ENCODE data around the gene LRRC8D. TPM values are rescaled to one million over a fixed set of nuclear protein-coding genes. Genes with fewer than 3 reads are reported as not detected.

The LRRC8D gene
- total RNA-seq, 2 experiments from 2014 or later = 23.9 to 25.7 TPM

GRCh38 chr1:89942014-89942413 is 121.2 kb downstream of the LRRC8D start:
- no peak overlapping the region for H3K27ac Mint-ChIP-seq
- H3K27me3 Mint-ChIP-seq (ENCODE audit: low read depth) = no peaks in the 10 kb centered on the region
- H3K36me3 Mint-ChIP-seq (ENCODE audit: low read depth) = no peaks in the 10 kb centered on the region

GRCh38 chr1:89942825-89943658 is 122.2 kb downstream of the LRRC8D start:
- ATAC-seq (no peak), DNase-seq (no peak)
- ChIA-PET POLR2A (no interaction called here), CTCF (interaction anchor here (1.9 to 2.2 kb wide), 2 partner anchors 14 to 100 kb away, joined by 6 to 7 read pairs; no protein-coding TSS in a partner anchor)
- Mint-ChIP-seq H3K27ac (no peak overlapping the region), H3K4me3 (no peak overlapping the region), H3K4me1 (ENCODE audit: low read depth) (peaks cover 2% of the 10 kb centered on the region), H3K9me3 (ENCODE audit: insufficient read depth) (no peaks in the 10 kb centered on the region), H3K36me3 (ENCODE audit: low read depth) (no peaks in the 10 kb centered on the region), H3K27me3 (ENCODE audit: low read depth) (no peaks in the 10 kb centered on the region)

More at GRCh38 chr1:89942014-89942413, 121.2 kb downstream of the LRRC8D start:
- ChIA-PET POLR2A (no interaction called here), CTCF (interaction anchor here (0.7 kb wide), 1 partner anchor 518 kb away, joined by 3 read pairs; no protein-coding TSS in a partner anchor)
- H3K9me3 Mint-ChIP-seq (ENCODE audit: insufficient read depth) = no peaks in the 10 kb centered on the region
- ATAC-seq (no peak), DNase-seq (no peak)
- no peak overlapping the region for H3K4me3 Mint-ChIP-seq
- H3K4me1 Mint-ChIP-seq (ENCODE audit: low read depth) = peaks cover 4% of the 10 kb centered on the region

- no peaks in the 10 kb centered on the region for H3K36me3 Mint-ChIP-seq (ENCODE audit: low read depth)
- no peak overlapping the region for H3K27ac Mint-ChIP-seq
- DNase-seq = no peak
- H3K9me3 Mint-ChIP-seq (ENCODE audit: insufficient read depth) = no peaks in the 10 kb centered on the region
- CTCF ChIA-PET = interaction anchor here (1.9 to 2.2 kb wide), 2 partner anchors 13 to 101 kb away, joined by 6 to 7 read pairs; no protein-coding TSS in a partner anchor
- H3K4me1 Mint-ChIP-seq (ENCODE audit: low read depth) = peaks cover 2% of the 10 kb centered on the region
- no peak overlapping the region for H3K4me3 Mint-ChIP-seq
- no peak for ATAC-seq
- no peaks in the 10 kb centered on the region for H3K27me3 Mint-ChIP-seq (ENCODE audit: low read depth)
- POLR2A ChIA-PET = interaction anchor here (1.2 kb wide), 1 partner anchor 100 kb away, joined by 3 read pairs; no protein-coding TSS in a partner anchor
Observed at GRCh38 chr1:89943846-89944781, 123.3 kb downstream of the LRRC8D start.

GRCh38 chr1:89945852-89946476 is 125.1 kb downstream of the LRRC8D start:
- H3K36me3 Mint-ChIP-seq (ENCODE audit: low read depth) = no peaks in the 10 kb centered on the region
- H3K4me3 Mint-ChIP-seq = no peak overlapping the region
- CTCF ChIA-PET = interaction anchor here (1.5 to 1.6 kb wide), 2 partner anchors 99 to 103 kb away, joined by 5 read pairs; no protein-coding TSS in a partner anchor
- no peak for DNase-seq
- H3K4me1 Mint-ChIP-seq (ENCODE audit: low read depth) = peaks cover 1% of the 10 kb centered on the region
- no peak overlapping the region for H3K27ac Mint-ChIP-seq
- ATAC-seq = no peak
- POLR2A ChIA-PET = interaction anchor here (0.6 kb wide), 1 partner anchor 77 kb away, joined by 3 read pairs; no protein-coding TSS in a partner anchor
- no peaks in the 10 kb centered on the region for H3K27me3 Mint-ChIP-seq (ENCODE audit: low read depth)
- no peaks in the 10 kb centered on the region for H3K9me3 Mint-ChIP-seq (ENCODE audit: insufficient read depth)

GRCh38 chr1:89946532-89946931 is 125.7 kb downstream of the LRRC8D start:
- POLR2A ChIA-PET = interaction anchor here (0.6 kb wide), 1 partner anchor 78 kb away, joined by 3 read pairs; no protein-coding TSS in a partner anchor
- Mint-ChIP-seq H3K27me3 (ENCODE audit: low read depth) (no peaks in the 10 kb centered on the region), H3K36me3 (ENCODE audit: low read depth) (no peaks in the 10 kb centered on the region), H3K4me3 (no peak overlapping the region), H3K27ac (no peak overlapping the region), H3K9me3 (ENCODE audit: insufficient read depth) (no peaks in the 10 kb centered on the region), H3K4me1 (ENCODE audit: low read depth) (no peaks in the 10 kb centered on the region)
- no peak for ATAC-seq
- CTCF ChIA-PET = interaction anchor here (1.5 to 1.6 kb wide), 2 partner anchors 100 to 104 kb away, joined by 5 read pairs; no protein-coding TSS in a partner anchor
- no peak for DNase-seq

GRCh38 chr1:89948722-89949345 is 128.0 kb downstream of the LRRC8D start:
- H3K4me1 Mint-ChIP-seq (ENCODE audit: low read depth) = peaks cover 12% of the 10 kb centered on the region
- ChIA-PET CTCF (interaction anchor here (0.7 to 0.8 kb wide), 2 partner anchors 142 to 465 kb away, joined by 3 read pairs; no protein-coding TSS in a partner anchor), POLR2A (no interaction called here)
- H3K4me3 Mint-ChIP-seq = no peak overlapping the region
- no peak for DNase-seq
- no peak for ATAC-seq
- H3K36me3 Mint-ChIP-seq (ENCODE audit: low read depth) = no peaks in the 10 kb centered on the region
- H3K27me3 Mint-ChIP-seq (ENCODE audit: low read depth) = no peaks in the 10 kb centered on the region
- H3K9me3 Mint-ChIP-seq (ENCODE audit: insufficient read depth) = no peaks in the 10 kb centered on the region
- no peak overlapping the region for H3K27ac Mint-ChIP-seq

GRCh38 chr1:89949991-89950624 is 129.3 kb downstream of the LRRC8D start:
- ChIA-PET POLR2A (no interaction called here), CTCF (no interaction called here)
- Mint-ChIP-seq H3K27me3 (ENCODE audit: low read depth) (no peaks in the 10 kb centered on the region), H3K4me1 (ENCODE audit: low read depth) (peaks cover 19% of the 10 kb centered on the region), H3K4me3 (no peak overlapping the region), H3K36me3 (ENCODE audit: low read depth) (no peaks in the 10 kb centered on the region), H3K9me3 (ENCODE audit: insufficient read depth) (no peaks in the 10 kb centered on the region), H3K27ac (no peak overlapping the region)
- ATAC-seq (no peak), DNase-seq (no peak)

GRCh38 chr1:89950703-89951102 is 129.9 kb downstream of the LRRC8D start:
- CTCF ChIA-PET = no interaction called here
- POLR2A ChIA-PET = no interaction called here
- Mint-ChIP-seq H3K4me1 (ENCODE audit: low read depth) (peaks cover 19% of the 10 kb centered on the region), H3K4me3 (no peak overlapping the region), H3K36me3 (ENCODE audit: low read depth) (no peaks in the 10 kb centered on the region), H3K9me3 (ENCODE audit: insufficient read depth) (no peaks in the 10 kb centered on the region), H3K27ac (no peak overlapping the region), H3K27me3 (ENCODE audit: low read depth) (no peaks in the 10 kb centered on the region)
- ATAC-seq (no peak), DNase-seq (no peak)

GRCh38 chr1:89951766-89952604 is 131.2 kb downstream of the LRRC8D start:
- Mint-ChIP-seq H3K27me3 (ENCODE audit: low read depth) (no peaks in the 10 kb centered on the region), H3K4me3 (no peak overlapping the region), H3K27ac (no peak overlapping the region), H3K36me3 (ENCODE audit: low read depth) (no peaks in the 10 kb centered on the region), H3K9me3 (ENCODE audit: insufficient read depth) (no peaks in the 10 kb centered on the region), H3K4me1 (ENCODE audit: low read depth) (peaks cover 25% of the 10 kb centered on the region)
- ATAC-seq (no peak), DNase-seq (no peak)
- ChIA-PET CTCF (interaction anchor here (1.2 to 2.3 kb wide), 4 partner anchors 14 to 147 kb away, joined by 3 to 10 read pairs (median 4); no protein-coding TSS in a partner anchor), POLR2A (interaction anchor here (1.2 kb wide), 1 partner anchor 109 kb away, joined by 3 read pairs; no protein-coding TSS in a partner anchor)

GRCh38 chr1:89952605-89953130 is 131.8 kb downstream of the LRRC8D start:
- CTCF ChIA-PET = interaction anchor here (1.2 to 2.3 kb wide), 4 partner anchors 94 to 469 kb away, joined by 3 to 10 read pairs (median 4); no protein-coding TSS in a partner anchor
- no peaks in the 10 kb centered on the region for H3K36me3 Mint-ChIP-seq (ENCODE audit: low read depth)
- ATAC-seq = no peak
- peaks cover 32% of the 10 kb centered on the region for H3K4me1 Mint-ChIP-seq (ENCODE audit: low read depth)
- H3K27ac Mint-ChIP-seq = no peak overlapping the region
- H3K9me3 Mint-ChIP-seq (ENCODE audit: insufficient read depth) = no peaks in the 10 kb centered on the region
- no peak overlapping the region for H3K4me3 Mint-ChIP-seq
- POLR2A ChIA-PET = interaction anchor here (1.2 kb wide), 1 partner anchor 110 kb away, joined by 3 read pairs; no protein-coding TSS in a partner anchor
- DNase-seq = no peak
- H3K27me3 Mint-ChIP-seq (ENCODE audit: low read depth) = no peaks in the 10 kb centered on the region

Measured in activated CD8-positive, alpha-beta T cell treated with anti-CD3 and anti-CD28 coated beads, Interleukin-2, amount 10 ng/mL, durations not matched to agents 7 days and 5 days (primary cell).